ENCODE data around the gene ANKRD44. TPM values are rescaled to one million over a fixed set of nuclear protein-coding genes. Genes with fewer than 3 reads are reported as not detected.
A peak's percentile ranks its signal among the peaks of the same experiment; 100 is the strongest.

Gene ANKRD44
- total and polyA plus RNA-seq, 2 experiments from 2014 or later = 2.9 to 4.9 TPM

DNA sequence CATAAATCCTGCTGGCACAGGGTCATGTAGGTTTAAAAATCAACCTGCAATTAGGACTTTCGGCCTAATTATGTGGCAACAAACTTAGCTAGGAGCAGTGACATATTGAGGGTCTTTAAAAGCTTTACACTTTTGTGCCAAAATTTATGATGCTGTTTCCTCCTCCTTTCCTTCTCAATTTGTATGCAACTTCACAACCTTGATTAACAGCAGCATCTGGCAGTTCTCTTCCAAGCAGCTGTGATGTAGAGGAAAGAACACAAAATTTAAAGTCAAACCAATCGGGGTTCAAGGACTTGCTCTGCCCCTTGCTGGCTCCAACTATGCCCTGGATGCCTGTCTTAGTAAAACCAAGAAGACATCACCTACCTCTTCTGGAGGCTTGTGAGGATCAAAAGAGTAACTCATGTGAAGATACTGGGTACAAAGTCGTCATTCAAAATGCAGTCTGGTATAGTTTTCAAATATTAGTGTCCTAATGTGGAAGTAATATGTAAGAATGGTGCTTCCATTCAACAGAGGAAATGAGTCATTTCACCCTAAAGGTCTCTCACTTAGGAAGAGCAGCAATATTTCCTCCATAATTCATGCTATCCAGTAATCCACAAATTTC lies 94.7 kb downstream of the ANKRD44 start:
- no peaks in the 10 kb centered on the region for H3K36me3 ChIP-seq (ENCODE audit: low read depth)
- H3K79me2 ChIP-seq (ENCODE audit: insufficient read depth) = no peaks in the 10 kb centered on the region
- DNase-seq = peak; percentile 39

GRCh38 chr2:197212344-197213262 lies 98.0 kb downstream of the ANKRD44 start:
- Histone ChIP-seq H3K27ac (no peak overlapping the region), H4K20me1 (ENCODE audit: insufficient read depth) (no peaks in the 10 kb centered on the region), H2AFZ (no peak overlapping the region), H3K27me3 (replicated peaks; ENCODE audit: insufficient read depth) (no peaks in the 10 kb centered on the region), H3K4me1 (ENCODE audit: insufficient read depth) (0 out of 2 replicates have a peak, but pooled peaks cover 8% of the 10 kb centered on the region), H3K4me3 (no peak overlapping the region), H3K9ac (no peak overlapping the region), H3K9me3 (ENCODE audit: low read depth) (no peaks in the 10 kb centered on the region), H3K79me2 (ENCODE audit: insufficient read depth) (no peaks in the 10 kb centered on the region), H3K9me2 (ENCODE audit: insufficient read depth) (no peaks in the 10 kb centered on the region), H3F3A (ENCODE audit: insufficient read depth) (no peaks in the 10 kb centered on the region), H3K4me2 (ENCODE audit: unreplicated experiment) (no peak overlapping the region), H3K36me3 (ENCODE audit: low read depth) (no peaks in the 10 kb centered on the region)
- no peak for DNase-seq
- TF ChIP-seq EZH2phosphoT487 (IDR thresholded peaks at IDR 0.05; ENCODE audit: insufficient read depth, low read depth) (no peak), EZH2 (IDR thresholded peaks at IDR 0.05; ENCODE audit: insufficient read depth, poor library complexity, severe bottlenecking) (no peak)
- 84 to 92% methylated on average over 8 of the region's 8 CpGs for WGBS, 2 experiments (ENCODE audit: low coverage in 1 of 2, low lambda C conversion rate in 2 of 2, missing lambda C conversion rate in 2 of 2)
- in situ Hi-C loops (cut with MboI) = no loop called here

More for the DNA sequence above, 94.7 kb downstream of the ANKRD44 start:
- Histone ChIP-seq H3K4me2 (ENCODE audit: unreplicated experiment) (no peak overlapping the region), H2AFZ (no peak overlapping the region), H3K9me2 (ENCODE audit: insufficient read depth) (no peaks in the 10 kb centered on the region), H3K9ac (no peak overlapping the region), H3K4me3 (no peak overlapping the region), H3F3A (ENCODE audit: insufficient read depth) (no peaks in the 10 kb centered on the region), H4K20me1 (ENCODE audit: insufficient read depth) (no peaks in the 10 kb centered on the region), H3K4me1 (ENCODE audit: insufficient read depth) (0 out of 2 replicates have a peak, but pooled peaks cover 7% of the 10 kb centered on the region), H3K27ac (no peak overlapping the region), H3K9me3 (ENCODE audit: low read depth) (no peaks in the 10 kb centered on the region), H3K27me3 (replicated peaks; ENCODE audit: insufficient read depth) (no peaks in the 10 kb centered on the region)
- no peak for TF ChIP-seq EZH2phosphoT487 (IDR thresholded peaks at IDR 0.05; ENCODE audit: insufficient read depth, low read depth)
- WGBS, 2 experiments (ENCODE audit: low coverage in 1 of 2, low lambda C conversion rate in 2 of 2, missing lambda C conversion rate in 2 of 2) = 92 to 97% methylated on average over 3 of the region's 3 CpGs
- in situ Hi-C loops (cut with MboI) = no loop called here

- H2AFZ ChIP-seq = no peak overlapping the region
- H3K9me2 ChIP-seq (ENCODE audit: insufficient read depth) = no peaks in the 10 kb centered on the region
- no peaks in the 10 kb centered on the region for H3K36me3 ChIP-seq (ENCODE audit: low read depth)
- 76 to 90% methylated on average over 4 of the region's 4 CpGs for WGBS, 2 experiments (ENCODE audit: low coverage in 1 of 2, low lambda C conversion rate in 2 of 2, missing lambda C conversion rate in 2 of 2)
- H3K4me1 ChIP-seq (ENCODE audit: insufficient read depth) = peaks cover 15% of the 10 kb centered on the region; the same call in 1 of the 2 replicates
- H3K4me3 ChIP-seq = no peak overlapping the region
- no peaks in the 10 kb centered on the region for H3F3A ChIP-seq (ENCODE audit: insufficient read depth)
- TF ChIP-seq EZH2 (IDR thresholded peaks at IDR 0.05; ENCODE audit: insufficient read depth, poor library complexity, severe bottlenecking) (no peak), EZH2phosphoT487 (IDR thresholded peaks at IDR 0.05; ENCODE audit: insufficient read depth, low read depth) (no peak)
- in situ Hi-C loops (cut with MboI) = no loop called here
- H3K79me2 ChIP-seq (ENCODE audit: insufficient read depth) = no peaks in the 10 kb centered on the region
- H3K4me2 ChIP-seq (ENCODE audit: unreplicated experiment) = no peak overlapping the region
- no peaks in the 10 kb centered on the region for H4K20me1 ChIP-seq (ENCODE audit: insufficient read depth)
- no peak overlapping the region for H3K27ac ChIP-seq
- no peaks in the 10 kb centered on the region for H3K27me3 ChIP-seq (replicated peaks; ENCODE audit: insufficient read depth)
- DNase-seq = no peak
- H3K9me3 ChIP-seq (ENCODE audit: low read depth) = no peaks in the 10 kb centered on the region
- H3K9ac ChIP-seq = no peak overlapping the region
Measured at GRCh38 chr2:197211881-197212342, 98.7 kb downstream of the ANKRD44 start.

DNA sequence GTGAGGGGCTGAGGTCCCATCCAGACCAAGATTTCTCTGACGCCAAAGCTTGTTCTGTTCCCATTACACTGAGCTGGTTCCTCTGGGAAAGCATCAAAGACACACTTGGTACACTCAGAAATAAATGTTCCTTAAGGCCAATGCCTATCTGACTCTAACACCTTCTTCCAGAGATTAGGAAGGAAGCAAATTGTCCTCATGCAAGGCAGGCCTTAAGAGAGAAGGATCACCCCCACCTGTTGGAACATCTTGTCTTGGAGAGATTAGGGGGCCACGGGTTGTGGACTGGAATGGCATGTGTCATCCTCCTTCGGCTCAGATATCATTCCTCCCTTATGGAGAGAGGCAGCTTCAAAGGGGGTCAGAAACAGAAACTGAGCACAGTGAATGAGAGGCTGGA lies 100.2 kb downstream of the ANKRD44 start:
- Histone ChIP-seq H3K36me3 (ENCODE audit: low read depth) (no peaks in the 10 kb centered on the region), H3K4me1 (ENCODE audit: insufficient read depth) (peaks cover 10% of the 10 kb centered on the region; the same call in 1 of the 2 replicates), H3K27ac (no peak overlapping the region), H3K79me2 (ENCODE audit: insufficient read depth) (no peaks in the 10 kb centered on the region), H3K4me2 (ENCODE audit: unreplicated experiment) (no peak overlapping the region), H4K20me1 (ENCODE audit: insufficient read depth) (no peaks in the 10 kb centered on the region), H3K4me3 (no peak overlapping the region), H3K9ac (no peak overlapping the region), H3K9me3 (ENCODE audit: low read depth) (no peaks in the 10 kb centered on the region), H3K9me2 (ENCODE audit: insufficient read depth) (no peaks in the 10 kb centered on the region), H3F3A (ENCODE audit: insufficient read depth) (no peaks in the 10 kb centered on the region), H2AFZ (no peak overlapping the region), H3K27me3 (replicated peaks; ENCODE audit: insufficient read depth) (no peaks in the 10 kb centered on the region)
- in situ Hi-C loops (cut with MboI) = no loop called here
- DNase-seq = no peak
- TF ChIP-seq EZH2phosphoT487 (IDR thresholded peaks at IDR 0.05; ENCODE audit: insufficient read depth, low read depth) (no peak), EZH2 (IDR thresholded peaks at IDR 0.05; ENCODE audit: insufficient read depth, poor library complexity, severe bottlenecking) (no peak)
- WGBS, 2 experiments (ENCODE audit: low coverage in 1 of 2, low lambda C conversion rate in 2 of 2, missing lambda C conversion rate in 2 of 2) = 56 to 72% methylated on average over 3 of the region's 3 CpGs
